ENCODE results near the gene MRM1.

The MRM1 gene

GRCh38 chr17:36601303-36602029 lies at the start of gene MRM1:
TSS of gene MRM1 (plus strand) at chr17:36601583. CDS start at chr17:36601811, 228 bp downstream.
- DNase-seq (ENCODE audit: low read depth) = peak; percentile 87

- no peak for DNase-seq (ENCODE audit: low read depth)
These were observed 47.9 kb upstream of the MRM1 start for GRCh38 chr17:36553459-36553858.

GRCh38 chr17:36566081-36566480 lies 35.3 kb upstream of the MRM1 start:
- DNase-seq (ENCODE audit: low read depth) = no peak

- DNase-seq (ENCODE audit: low read depth) = no peak
These were observed 26.4 kb upstream of the MRM1 start for GRCh38 chr17:36575028-36575427.

- no peak for DNase-seq (ENCODE audit: low read depth)
These were observed 24.6 kb upstream of the MRM1 start for GRCh38 chr17:36576793-36577192.

- DNase-seq (ENCODE audit: low read depth) = no peak
These were observed 22.7 kb upstream of the MRM1 start for GRCh38 chr17:36578671-36579070.

- DNase-seq (ENCODE audit: low read depth) = no peak
These were observed 17.6 kb upstream of the MRM1 start for GRCh38 chr17:36583787-36584186.

- no peak for DNase-seq (ENCODE audit: low read depth)
These were observed 15.2 kb upstream of the MRM1 start for GRCh38 chr17:36586138-36586537.

GRCh38 chr17:36590082-36590481 lies 11.3 kb upstream of the MRM1 start:
- DNase-seq (ENCODE audit: low read depth) = no peak

GRCh38 chr17:36591434-36592315 lies 9.7 kb upstream of the MRM1 start, which contains the start of gene DHRS11:
TSS of gene DHRS11 (plus strand) at chr17:36591879. CDS start at chr17:36592010, 131 bp downstream.
- peak; percentile 60 for DNase-seq (ENCODE audit: low read depth)

- no peak for DNase-seq (ENCODE audit: low read depth)
These were observed 9.1 kb upstream of the MRM1 start for GRCh38 chr17:36592316-36592715.

- DNase-seq (ENCODE audit: low read depth) = no peak
These were observed 8.6 kb upstream of the MRM1 start for GRCh38 chr17:36592716-36593321.

GRCh38 chr17:36593656-36594316 lies 7.6 kb upstream of the MRM1 start:
- no peak for DNase-seq (ENCODE audit: low read depth)

GRCh38 chr17:36594626-36595401 lies 6.6 kb upstream of the MRM1 start:
- DNase-seq (ENCODE audit: low read depth) = no peak

- DNase-seq (ENCODE audit: low read depth) = no peak
These were observed 4.2 kb upstream of the MRM1 start for GRCh38 chr17:36597226-36597625.

GRCh38 chr17:36597866-36598777 lies 3.3 kb upstream of the MRM1 start:
- no peak for DNase-seq (ENCODE audit: low read depth)

- no peak for DNase-seq (ENCODE audit: low read depth)
These were observed 2.4 kb upstream of the MRM1 start for GRCh38 chr17:36598951-36599401.

GRCh38 chr17:36599546-36600250 lies 1.7 kb upstream of the MRM1 start:
- no peak for DNase-seq (ENCODE audit: low read depth)

- DNase-seq (ENCODE audit: low read depth) = no peak
These were observed 918 bp upstream of the MRM1 start for GRCh38 chr17:36600465-36600864.

GRCh38 chr17:36600936-36601302 lies 464 bp upstream of the MRM1 start:
- no peak for DNase-seq (ENCODE audit: low read depth)

Data from stimulated activated CD8-positive, alpha-beta memory T cell treated with anti-CD3 and anti-CD28 coated beads, Interleukin-12 subunit alpha, Interleukin-12 subunit beta, amount 100 ng/mL, for 1 hour (primary cell).